PC-9 (cell line): ENCODE results near the gene THOC7. TPM values are rescaled to one million over a fixed set of nuclear protein-coding genes. Genes with fewer than 3 reads are reported as not detected.

Experiments used
- BruUV-seq: library from RNA; stranded (reverse); fragments of 400-500 nt; replicated peaks from 2 replicates; lab custom pipeline; 2021; lab: Mats Ljungman, UMichigan
- CTCF ChIA-PET: fragments of 300-600 bp; sonication (Branson Sonifier 250); formaldehyde crosslinking; loops from one replicate; lab custom pipeline; 2022; ENCODE audit warnings: antibody characterized with exemption; lab: Charles Lee
- POLR2A ChIA-PET: fragments of 300-600 bp; sonication (Branson Sonifier 250); formaldehyde crosslinking; loops from one replicate; lab custom pipeline; 2022; ENCODE audit warnings: antibody characterized with exemption; ENCODE audit not compliant: unreplicated experiment; lab: Charles Lee
- DNase-seq, 2 experiments: peaks; one replicate each; pipeline versions ENCODE4 v3.0.0 to v3.0.0-alpha.2; 2015 to 2022; ENCODE audit warnings: mixed read lengths in 1 of 2
- H2AFZ ChIP-seq: fragments of 200-600 bp; sonication (generic); 2 replicates; pipeline ENCODE4 v1.8.1; 2017; ENCODE audit warnings: antibody characterized with exemption
- H3F3A ChIP-seq: fragments of 200-600 bp; sonication (generic); 2 replicates; pipeline ENCODE4 v1.8.1; 2017; ENCODE audit warnings: antibody characterized with exemption, mild to moderate bottlenecking, low read depth; ENCODE audit not compliant: insufficient read depth
- H3K27ac ChIP-seq: fragments of 200-600 bp; sonication (generic); 2 replicates; pipeline ENCODE4 v1.6.1; 2016; ENCODE audit warnings: mixed run types
- H3K27me3 ChIP-seq: fragments of 200-600 bp; sonication (generic); 2 replicates; pipeline ENCODE4 v1.6.1; 2016; ENCODE audit warnings: low read depth, mixed run types; ENCODE audit not compliant: insufficient read depth
- H3K36me3 ChIP-seq: fragments of 200-600 bp; sonication (generic); 2 replicates; pipeline ENCODE4 v1.6.1; 2016; ENCODE audit warnings: low read depth, mixed run types
- H3K4me1 ChIP-seq: fragments of 200-600 bp; sonication (generic); replicated peaks from 2 replicates; pipeline ENCODE4 v1.6.1; 2016; ENCODE audit warnings: mixed run types; ENCODE audit not compliant: insufficient read depth
- H3K4me2 ChIP-seq: fragments of 200-600 bp; sonication (generic); 2 replicates; pipeline ENCODE4 v1.6.1; 2017; ENCODE audit warnings: mixed run types
- H3K4me3 ChIP-seq: fragments of 200-600 bp; sonication (generic); 2 replicates; pipeline ENCODE4 v1.6.1; 2016; ENCODE audit warnings: mixed run types
- H3K79me2 ChIP-seq: fragments of 200-600 bp; sonication (generic); 2 replicates; pipeline ENCODE4 v1.6.1; 2017; ENCODE audit warnings: low read depth, mixed run types
- H3K9me2 ChIP-seq: fragments of 200-600 bp; sonication (generic); 2 replicates; pipeline ENCODE4 v1.8.1; 2017; ENCODE audit warnings: mild to moderate bottlenecking; ENCODE audit not compliant: insufficient read depth
- H3K9me3 ChIP-seq: fragments of 200-600 bp; sonication (generic); 2 replicates; pipeline ENCODE4 v1.8.1; 2016; ENCODE audit warnings: low read depth; ENCODE audit not compliant: insufficient read depth
- H4K20me1 ChIP-seq: fragments of 200-600 bp; sonication (generic); 2 replicates; pipeline ENCODE4 v1.8.1; 2017; ENCODE audit not compliant: insufficient read depth
- EZH2 ChIP-seq: fragments of 200-600 bp; sonication (generic); IDR thresholded peaks from 2 replicates; pipeline ENCODE4 v1.8.0; 2017; ENCODE audit warnings: antibody characterized with exemption, low read depth
- intact Hi-C: fragments of 100-400 bp; cut with micrococcal nuclease; formaldehyde crosslinking; loops from one replicate; pipeline ENCODE4 v1.10.0; 2022; ENCODE audit not compliant: unreplicated experiment
- total RNA-seq: library from RNA; stranded (reverse); gene quantifications from 2 replicates; pipeline ENCODE4 v1.2.3, GENCODE V29; 2021
- TF ChIP-seq, protein P1 (sequence below): fragments of 200-600 bp; sonication (generic); conservative IDR thresholded peaks from 2 replicates; pipeline ENCODE4 v1.6.1; 2017; ENCODE audit warnings: mixed run types, antibody characterized with exemption, mild to moderate bottlenecking, moderate library complexity

The THOC7 gene
- total RNA-seq, 1 experiment from 2014 or later, result 94.3 TPM

GRCh38 chr3:63908081-63908736, 44.6 kb upstream of the THOC7 start:
- Histone ChIP-seq H3K9me3 (no peaks in the 10 kb centered on the region), H3K4me1 (peaks cover 10% of the 10 kb centered on the region), H2AFZ (no peak overlapping the region), H3K27ac (no peak overlapping the region), H3K36me3 (no peaks in the 10 kb centered on the region), H3K27me3 (no peaks in the 10 kb centered on the region), H3F3A (no peaks in the 10 kb centered on the region), H3K4me3 (no peak overlapping the region), H3K79me2 (peaks cover 2% of the 10 kb centered on the region; the same call in 1 of the 2 replicates), H3K9me2 (no peaks in the 10 kb centered on the region), H3K4me2 (no peak overlapping the region), H4K20me1 (no peaks in the 10 kb centered on the region)
- no TSS peak for BruUV-seq
- intact Hi-C loops, result no loop called here
- ChIA-PET CTCF (no interaction called here), POLR2A (interaction anchor here (0.6 kb wide), 1 partner anchor 1884 kb away, joined by 3 read pairs; no protein-coding TSS in a partner anchor)
- TF ChIP-seq EZH2, result no peak
- TF ChIP-seq, protein P1, sequence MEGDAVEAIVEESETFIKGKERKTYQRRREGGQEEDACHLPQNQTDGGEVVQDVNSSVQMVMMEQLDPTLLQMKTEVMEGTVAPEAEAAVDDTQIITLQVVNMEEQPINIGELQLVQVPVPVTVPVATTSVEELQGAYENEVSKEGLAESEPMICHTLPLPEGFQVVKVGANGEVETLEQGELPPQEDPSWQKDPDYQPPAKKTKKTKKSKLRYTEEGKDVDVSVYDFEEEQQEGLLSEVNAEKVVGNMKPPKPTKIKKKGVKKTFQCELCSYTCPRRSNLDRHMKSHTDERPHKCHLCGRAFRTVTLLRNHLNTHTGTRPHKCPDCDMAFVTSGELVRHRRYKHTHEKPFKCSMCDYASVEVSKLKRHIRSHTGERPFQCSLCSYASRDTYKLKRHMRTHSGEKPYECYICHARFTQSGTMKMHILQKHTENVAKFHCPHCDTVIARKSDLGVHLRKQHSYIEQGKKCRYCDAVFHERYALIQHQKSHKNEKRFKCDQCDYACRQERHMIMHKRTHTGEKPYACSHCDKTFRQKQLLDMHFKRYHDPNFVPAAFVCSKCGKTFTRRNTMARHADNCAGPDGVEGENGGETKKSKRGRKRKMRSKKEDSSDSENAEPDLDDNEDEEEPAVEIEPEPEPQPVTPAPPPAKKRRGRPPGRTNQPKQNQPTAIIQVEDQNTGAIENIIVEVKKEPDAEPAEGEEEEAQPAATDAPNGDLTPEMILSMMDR, result no peak
- DNase-seq, result no peak

DNA sequence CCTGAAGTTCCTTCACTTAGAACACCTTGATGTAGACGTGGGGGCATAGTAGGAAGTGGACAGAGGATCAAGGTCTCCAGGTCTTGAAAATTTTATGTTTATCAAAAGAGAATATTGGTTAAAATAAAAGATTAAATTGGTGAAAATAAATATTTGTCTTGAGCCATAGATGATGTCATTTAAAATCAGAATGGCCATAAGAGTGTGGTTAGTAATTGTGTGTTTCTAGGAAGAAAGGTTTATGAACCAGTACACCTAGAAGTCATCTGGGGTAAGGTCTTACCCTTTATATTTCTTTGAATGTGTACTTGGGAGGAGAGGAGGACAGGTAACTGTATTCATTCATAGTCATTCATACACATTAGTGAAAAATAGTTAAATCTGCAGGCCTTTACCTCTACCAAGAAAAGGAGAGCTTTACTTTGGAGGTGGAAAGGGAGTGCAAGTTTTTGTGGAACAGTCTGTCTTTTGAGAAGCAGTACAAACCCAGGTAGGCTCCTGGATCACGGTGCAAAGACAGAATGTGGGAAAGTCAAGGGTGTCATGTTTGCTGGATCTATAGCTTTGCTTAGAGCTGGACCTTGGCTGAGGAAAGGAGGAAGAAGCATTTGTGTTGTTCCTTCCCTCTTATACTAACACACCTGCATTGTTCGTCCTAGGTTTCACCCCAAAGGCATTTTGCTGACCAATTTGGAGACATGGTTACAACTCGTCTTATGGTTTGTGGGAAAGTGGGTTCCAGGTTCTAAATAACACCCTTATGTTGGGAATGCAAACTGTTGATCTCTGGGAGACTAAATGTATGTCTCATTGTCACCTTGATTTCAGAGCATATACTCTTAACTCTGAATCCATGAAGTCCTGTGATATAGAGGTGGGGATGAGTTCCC, 42.4 kb upstream of the THOC7 start:
- Histone ChIP-seq H3K9me2 (no peaks in the 10 kb centered on the region), H3K27ac (no peak overlapping the region), H2AFZ (no peak overlapping the region), H3K79me2 (no peaks in the 10 kb centered on the region), H3K4me1 (peaks cover 6% of the 10 kb centered on the region), H3K9me3 (no peaks in the 10 kb centered on the region), H3K36me3 (no peaks in the 10 kb centered on the region), H3F3A (no peaks in the 10 kb centered on the region), H3K27me3 (no peaks in the 10 kb centered on the region), H4K20me1 (no peaks in the 10 kb centered on the region), H3K4me2 (no peak overlapping the region), H3K4me3 (no peak overlapping the region)
- ChIA-PET CTCF (no interaction called here), POLR2A (no interaction called here)
- no peak for DNase-seq
- TF ChIP-seq, protein P1, result no peak
- no peak for TF ChIP-seq EZH2
- BruUV-seq, result no TSS peak
- intact Hi-C loops, result no loop called here

DNA sequence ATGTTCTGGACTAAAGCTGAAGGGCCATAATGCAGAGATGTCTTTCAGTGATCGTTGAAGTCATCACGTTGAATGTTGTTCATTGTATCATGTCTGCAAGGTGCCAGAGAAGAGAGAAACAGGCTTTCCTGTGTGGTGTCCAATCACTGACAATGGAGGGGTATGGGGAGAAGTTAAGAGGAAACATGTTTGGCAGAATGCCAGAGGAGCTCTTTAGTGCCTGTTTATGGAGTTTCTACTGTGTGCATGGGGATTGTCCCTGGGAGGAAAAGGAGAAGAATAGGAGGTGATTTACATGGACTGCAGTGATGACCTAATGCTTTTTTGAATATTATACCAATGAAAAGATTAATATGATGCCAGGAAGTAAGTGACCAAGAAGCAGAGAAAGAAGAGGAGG, 36.9 kb upstream of the THOC7 start:
- Histone ChIP-seq H3K27me3 (no peaks in the 10 kb centered on the region), H3K4me1 (no peaks in the 10 kb centered on the region), H4K20me1 (no peaks in the 10 kb centered on the region), H3K36me3 (no peaks in the 10 kb centered on the region), H3K79me2 (no peaks in the 10 kb centered on the region), H3K9me2 (no peaks in the 10 kb centered on the region), H3K4me3 (no peak overlapping the region), H3K27ac (no peak overlapping the region), H2AFZ (no peak overlapping the region), H3K9me3 (no peaks in the 10 kb centered on the region), H3K4me2 (no peak overlapping the region), H3F3A (no peaks in the 10 kb centered on the region)
- intact Hi-C loops, result no loop called here
- CTCF ChIA-PET, result no interaction called here
- no TSS peak for BruUV-seq
- POLR2A ChIA-PET, result no interaction called here
- no peak for DNase-seq
- no peak for TF ChIP-seq EZH2
- TF ChIP-seq, protein P1, result no peak
